GM23338 (cell line): Measurements from ENCODE around the gene BCL2L13. TPM values are rescaled to one million over a fixed set of nuclear protein-coding genes. Genes with fewer than 3 reads are reported as not detected.

Experiments used
- ATAC-seq: fragments of 200-7000 bp; cut with Tn5 transposase; 3 replicates; pipeline ENCODE4 v1.9.1; 2020
- DNase-seq: peaks from one replicate; pipeline ENCODE4 v3.0.0-alpha.2; 2015; ENCODE audit warnings: low spot score
- H2AFZ ChIP-seq: fragments of 200-600 bp; sonication (generic); 2 replicates; pipeline ENCODE4 v1.8.0; 2016; ENCODE audit warnings: antibody characterized with exemption, mild to moderate bottlenecking, moderate library complexity
- H3F3A ChIP-seq: fragments of 200-600 bp; sonication (generic); replicated peaks from 2 replicates; pipeline ENCODE4 v1.8.0; 2017; ENCODE audit warnings: antibody characterized with exemption, mixed run types, low read depth
- H3K27ac ChIP-seq: fragments of 200-600 bp; sonication (generic); 2 replicates; pipeline ENCODE4 v1.6.1; 2016; ENCODE audit warnings: low read depth
- H3K27me3 ChIP-seq: fragments of 200-600 bp; sonication (generic); 2 replicates; pipeline ENCODE4 v1.8.0; 2016; ENCODE audit warnings: mild to moderate bottlenecking, mixed run types, moderate library complexity; ENCODE audit not compliant: insufficient read depth
- H3K36me3 ChIP-seq: fragments of 200-600 bp; sonication (generic); 2 replicates; pipeline ENCODE4 v1.8.0; 2016; ENCODE audit warnings: mild to moderate bottlenecking; ENCODE audit not compliant: insufficient read depth
- H3K4me1 ChIP-seq: fragments of 200-600 bp; sonication (generic); 2 replicates; pipeline ENCODE4 v1.8.0; 2016; ENCODE audit warnings: mild to moderate bottlenecking, moderate library complexity; ENCODE audit not compliant: insufficient read depth
- H3K4me2 ChIP-seq: fragments of 200-600 bp; sonication (generic); 2 replicates; pipeline ENCODE4 v1.7.1; 2017; ENCODE audit warnings: mixed run types
- H3K4me3 ChIP-seq: fragments of 200-600 bp; sonication (generic); 2 replicates; pipeline ENCODE4 v1.6.1; 2016; ENCODE audit warnings: mixed run types
- H3K79me2 ChIP-seq: fragments of 200-600 bp; sonication (generic); replicated peaks from 2 replicates; pipeline ENCODE4 v1.8.0; 2017; ENCODE audit warnings: mild to moderate bottlenecking; ENCODE audit not compliant: insufficient read depth
- H3K9me2 ChIP-seq: fragments of 200-600 bp; sonication (generic); 2 replicates; pipeline ENCODE4 v1.8.0; 2017; ENCODE audit not compliant: insufficient read depth
- H4K20me1 ChIP-seq: fragments of 200-600 bp; sonication (generic); replicated peaks from 2 replicates; pipeline ENCODE4 v1.8.0; 2017; ENCODE audit warnings: mild to moderate bottlenecking; ENCODE audit not compliant: insufficient read depth
- H3K27ac Mint-ChIP-seq: 2 replicates; pipeline ENCODE4 v1.8.0; 2020; ENCODE audit warnings: inconsistent platforms, mild to moderate bottlenecking, moderate library complexity, mixed read lengths
- H3K27me3 Mint-ChIP-seq: 3 replicates; pipeline ENCODE4 v1.8.0; 2022; ENCODE audit warnings: low read depth, mild to moderate bottlenecking, moderate library complexity, mixed read lengths, inconsistent platforms; ENCODE audit not compliant: insufficient read depth, poor library complexity
- H3K36me3 Mint-ChIP-seq: 3 replicates; pipeline ENCODE4 v1.8.0; 2021; ENCODE audit warnings: low read depth, mild to moderate bottlenecking, inconsistent platforms, moderate library complexity, mixed read lengths
- H3K4me1 Mint-ChIP-seq: 3 replicates; pipeline ENCODE4 v1.8.0; 2020; ENCODE audit warnings: mild to moderate bottlenecking, inconsistent platforms, mixed read lengths
- H3K4me3 Mint-ChIP-seq: 3 replicates; pipeline ENCODE4 v1.8.0; 2021; ENCODE audit warnings: moderate library complexity, mild to moderate bottlenecking, inconsistent platforms, mixed read lengths
- H3K9me3 Mint-ChIP-seq: 3 replicates; pipeline ENCODE4 v1.8.0; 2020; ENCODE audit warnings: moderate library complexity, mild to moderate bottlenecking, inconsistent platforms, mixed read lengths
- ETS1 ChIP-seq: IDR thresholded peaks from 2 replicates; pipeline ENCODE4 v1.6.1; 2016; ENCODE audit warnings: antibody characterized with exemption
- EZH2phosphoT487 ChIP-seq: fragments of 200-600 bp; sonication (generic); IDR thresholded peaks from one replicate; pipeline ENCODE4 v1.8.1; 2018; ENCODE audit warnings: antibody characterized with exemption; ENCODE audit not compliant: unreplicated experiment
- JUNB ChIP-seq: IDR thresholded peaks from one replicate; pipeline ENCODE4 v1.6.1; 2016; ENCODE audit warnings: antibody characterized with exemption; ENCODE audit not compliant: unreplicated experiment
- STAT1 ChIP-seq: IDR thresholded peaks from one replicate; pipeline ENCODE4 v1.6.1; 2016; ENCODE audit warnings: antibody characterized with exemption; ENCODE audit not compliant: unreplicated experiment
- ZNF114 ChIP-seq: fragments of 250-450 bp; sonication (Bioruptor Pico); IDR thresholded peaks from 2 replicates; pipeline ENCODE4 v1.5.0; 2020; ENCODE audit warnings: mild to moderate bottlenecking, moderate library complexity
- ZNF331 ChIP-seq: fragments of 250-450 bp; sonication (Bioruptor Pico); IDR thresholded peaks from 2 replicates; pipeline ENCODE4 v1.5.0; 2020; ENCODE audit warnings: low read depth, mild to moderate bottlenecking, moderate library complexity
- polyA plus RNA-seq: library from polyadenylated mRNA; unstranded; fragments of >200 nt; fragmentation: Nextera tagmentation; extraction: Ambion mirVana; gene quantifications from 2 replicates; pipeline ENCODE4 v1.2.1, GENCODE V29; 2016
- total RNA-seq: library from RNA; depleted of rRNA; stranded (reverse); fragments of >200 nt; shearing (Covaris generic); gene quantifications from 2 replicates; pipeline ENCODE4 v1.2.3, GENCODE V29; 2014
- TF ChIP-seq, protein P1 (sequence below): IDR thresholded peaks from one replicate; pipeline ENCODE4 v1.6.1; 2018; ENCODE audit warnings: antibody characterized with exemption; ENCODE audit not compliant: unreplicated experiment
- TF ChIP-seq, protein P2 (sequence below), 2 experiments: fragments of 200-600 bp in 1 of 2; sonication (generic) in 1 of 2; conservative IDR thresholded peaks; 2 replicates each; pipeline versions ENCODE4 v1.5.1 to v1.6.1; 2016 to 2017; ENCODE audit warnings: antibody characterized with exemption in 2 of 2, low read depth in 2 of 2, mild to moderate bottlenecking in 2 of 2, moderate library complexity in 1 of 2

Gene BCL2L13
- total and polyA plus RNA-seq, 2 experiments from 2014 or later = 22.4 to 32.3 TPM

GRCh38 chr22:17767233-17768065, 128.9 kb downstream of the BCL2L13 start:
- Histone ChIP-seq H3K36me3 (no peaks in the 10 kb centered on the region), H4K20me1 (no peaks in the 10 kb centered on the region; the same call in 1 of the 2 replicates), H3F3A (0 out of 2 replicates have a peak, but pooled peaks cover 3% of the 10 kb centered on the region), H3K9me2 (no peaks in the 10 kb centered on the region), H3K27ac (no peak overlapping the region), H3K4me2 (no peak overlapping the region), H3K4me3 (no peak overlapping the region), H3K27me3 (no peaks in the 10 kb centered on the region), H2AFZ (no peak overlapping the region), H3K4me1 (peaks cover 4% of the 10 kb centered on the region), H3K79me2 (peaks cover 89% of the 10 kb centered on the region)
- DNase-seq (no peak), ATAC-seq (no peak)
- TF ChIP-seq JUNB = no peak
- TF ChIP-seq, protein P1, sequence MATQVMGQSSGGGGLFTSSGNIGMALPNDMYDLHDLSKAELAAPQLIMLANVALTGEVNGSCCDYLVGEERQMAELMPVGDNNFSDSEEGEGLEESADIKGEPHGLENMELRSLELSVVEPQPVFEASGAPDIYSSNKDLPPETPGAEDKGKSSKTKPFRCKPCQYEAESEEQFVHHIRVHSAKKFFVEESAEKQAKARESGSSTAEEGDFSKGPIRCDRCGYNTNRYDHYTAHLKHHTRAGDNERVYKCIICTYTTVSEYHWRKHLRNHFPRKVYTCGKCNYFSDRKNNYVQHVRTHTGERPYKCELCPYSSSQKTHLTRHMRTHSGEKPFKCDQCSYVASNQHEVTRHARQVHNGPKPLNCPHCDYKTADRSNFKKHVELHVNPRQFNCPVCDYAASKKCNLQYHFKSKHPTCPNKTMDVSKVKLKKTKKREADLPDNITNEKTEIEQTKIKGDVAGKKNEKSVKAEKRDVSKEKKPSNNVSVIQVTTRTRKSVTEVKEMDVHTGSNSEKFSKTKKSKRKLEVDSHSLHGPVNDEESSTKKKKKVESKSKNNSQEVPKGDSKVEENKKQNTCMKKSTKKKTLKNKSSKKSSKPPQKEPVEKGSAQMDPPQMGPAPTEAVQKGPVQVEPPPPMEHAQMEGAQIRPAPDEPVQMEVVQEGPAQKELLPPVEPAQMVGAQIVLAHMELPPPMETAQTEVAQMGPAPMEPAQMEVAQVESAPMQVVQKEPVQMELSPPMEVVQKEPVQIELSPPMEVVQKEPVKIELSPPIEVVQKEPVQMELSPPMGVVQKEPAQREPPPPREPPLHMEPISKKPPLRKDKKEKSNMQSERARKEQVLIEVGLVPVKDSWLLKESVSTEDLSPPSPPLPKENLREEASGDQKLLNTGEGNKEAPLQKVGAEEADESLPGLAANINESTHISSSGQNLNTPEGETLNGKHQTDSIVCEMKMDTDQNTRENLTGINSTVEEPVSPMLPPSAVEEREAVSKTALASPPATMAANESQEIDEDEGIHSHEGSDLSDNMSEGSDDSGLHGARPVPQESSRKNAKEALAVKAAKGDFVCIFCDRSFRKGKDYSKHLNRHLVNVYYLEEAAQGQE = no peak
- no peak for TF ChIP-seq ETS1
- TF ChIP-seq EZH2phosphoT487 = no peak
- no peak for TF ChIP-seq ZNF331 (CRISPR knock-in tag)
- TF ChIP-seq, protein P2, sequence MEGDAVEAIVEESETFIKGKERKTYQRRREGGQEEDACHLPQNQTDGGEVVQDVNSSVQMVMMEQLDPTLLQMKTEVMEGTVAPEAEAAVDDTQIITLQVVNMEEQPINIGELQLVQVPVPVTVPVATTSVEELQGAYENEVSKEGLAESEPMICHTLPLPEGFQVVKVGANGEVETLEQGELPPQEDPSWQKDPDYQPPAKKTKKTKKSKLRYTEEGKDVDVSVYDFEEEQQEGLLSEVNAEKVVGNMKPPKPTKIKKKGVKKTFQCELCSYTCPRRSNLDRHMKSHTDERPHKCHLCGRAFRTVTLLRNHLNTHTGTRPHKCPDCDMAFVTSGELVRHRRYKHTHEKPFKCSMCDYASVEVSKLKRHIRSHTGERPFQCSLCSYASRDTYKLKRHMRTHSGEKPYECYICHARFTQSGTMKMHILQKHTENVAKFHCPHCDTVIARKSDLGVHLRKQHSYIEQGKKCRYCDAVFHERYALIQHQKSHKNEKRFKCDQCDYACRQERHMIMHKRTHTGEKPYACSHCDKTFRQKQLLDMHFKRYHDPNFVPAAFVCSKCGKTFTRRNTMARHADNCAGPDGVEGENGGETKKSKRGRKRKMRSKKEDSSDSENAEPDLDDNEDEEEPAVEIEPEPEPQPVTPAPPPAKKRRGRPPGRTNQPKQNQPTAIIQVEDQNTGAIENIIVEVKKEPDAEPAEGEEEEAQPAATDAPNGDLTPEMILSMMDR (conservative IDR thresholded peaks at IDR 0.05; ENCODE audit: low read depth in 2 of 2) = no peak
- TF ChIP-seq STAT1 = no peak
- TF ChIP-seq ZNF114 = no peak
- Mint-ChIP-seq H3K27me3 (peaks cover 6% of the 10 kb centered on the region), H3K4me1 (peaks cover 16% of the 10 kb centered on the region), H3K4me3 (no peak overlapping the region), H3K9me3 (no peaks in the 10 kb centered on the region), H3K27ac (no peak overlapping the region), H3K36me3 (no peaks in the 10 kb centered on the region)
